HL-60 (cell line): ENCODE measurements around the gene C6orf120.

ENCODE experiments used
- DNase-seq, 2 experiments: peaks; one replicate each; pipeline ENCODE4 v3.0.0-alpha.2; 2010 to 2020; ENCODE audit warnings: low read depth in 1 of 2, low spot score in 1 of 2
- H3K27ac ChIP-seq: fragments of 250-450 bp; sonication (Bioruptor Pico); replicated peaks from 2 replicates; pipeline ENCODE4 v1.5.1; 2020; ENCODE audit warnings: mild to moderate bottlenecking, moderate library complexity
- H3K27me3 ChIP-seq: fragments of 250-450 bp; sonication (Bioruptor Pico); 2 replicates; pipeline ENCODE4 v1.5.1; 2021; ENCODE audit warnings: mild to moderate bottlenecking, moderate library complexity; ENCODE audit not compliant: insufficient read depth, poor library complexity, severe bottlenecking
- H3K4me3 ChIP-seq: replicated peaks from 2 replicates; pipeline ENCODE4 v1.5.1; 2011; ENCODE audit warnings: mild to moderate bottlenecking, control low read depth, low read length; ENCODE audit not compliant: insufficient read depth
- CTCF ChIP-seq: IDR thresholded peaks from one replicate; pipeline ENCODE4 v1.5.1; 2011; ENCODE audit warnings: low read length, control low read depth, inconsistent platforms; ENCODE audit not compliant: insufficient read depth
- GABPA ChIP-seq: IDR thresholded peaks from 2 replicates; pipeline ENCODE4 v1.6.1; 2012; ENCODE audit warnings: low read depth
- POLR2AphosphoS5 ChIP-seq: IDR thresholded peaks from 2 replicates; pipeline ENCODE4 v1.6.1; 2012; ENCODE audit warnings: low read depth
- SPI1 ChIP-seq: IDR thresholded peaks from 2 replicates; pipeline ENCODE4 v1.6.1; 2012; ENCODE audit warnings: low read depth, mild to moderate bottlenecking, borderline replicate concordance
- TF ChIP-seq, protein P1 (sequence below): IDR thresholded peaks from 2 replicates; pipeline ENCODE4 v1.6.1; 2012; ENCODE audit warnings: low read depth; ENCODE audit not compliant: insufficient replicate concordance

Gene C6orf120

DNA sequence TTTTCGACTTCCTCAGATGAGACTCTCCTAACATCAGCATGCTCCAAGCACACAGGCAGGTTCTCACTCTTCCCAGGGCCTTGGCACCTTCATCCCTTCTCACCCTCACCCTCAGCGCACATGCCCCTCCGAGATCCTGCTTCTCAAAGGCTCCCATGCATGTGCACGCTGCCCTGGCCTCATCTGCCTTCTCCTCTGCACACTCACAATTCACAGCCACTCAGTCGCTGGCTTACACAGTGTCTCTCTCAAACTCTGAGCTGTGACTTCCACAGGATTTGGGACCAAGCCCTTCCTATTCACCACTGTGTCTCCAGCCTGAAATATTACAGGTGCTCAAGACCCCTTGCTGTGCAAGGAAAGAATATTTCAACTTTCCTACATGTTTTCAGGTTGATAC, 30.4 kb upstream of the C6orf120 start:
- no peak for TF ChIP-seq CTCF
- TF ChIP-seq SPI1: no peak
- no peak for TF ChIP-seq GABPA
- TF ChIP-seq, protein P1, sequence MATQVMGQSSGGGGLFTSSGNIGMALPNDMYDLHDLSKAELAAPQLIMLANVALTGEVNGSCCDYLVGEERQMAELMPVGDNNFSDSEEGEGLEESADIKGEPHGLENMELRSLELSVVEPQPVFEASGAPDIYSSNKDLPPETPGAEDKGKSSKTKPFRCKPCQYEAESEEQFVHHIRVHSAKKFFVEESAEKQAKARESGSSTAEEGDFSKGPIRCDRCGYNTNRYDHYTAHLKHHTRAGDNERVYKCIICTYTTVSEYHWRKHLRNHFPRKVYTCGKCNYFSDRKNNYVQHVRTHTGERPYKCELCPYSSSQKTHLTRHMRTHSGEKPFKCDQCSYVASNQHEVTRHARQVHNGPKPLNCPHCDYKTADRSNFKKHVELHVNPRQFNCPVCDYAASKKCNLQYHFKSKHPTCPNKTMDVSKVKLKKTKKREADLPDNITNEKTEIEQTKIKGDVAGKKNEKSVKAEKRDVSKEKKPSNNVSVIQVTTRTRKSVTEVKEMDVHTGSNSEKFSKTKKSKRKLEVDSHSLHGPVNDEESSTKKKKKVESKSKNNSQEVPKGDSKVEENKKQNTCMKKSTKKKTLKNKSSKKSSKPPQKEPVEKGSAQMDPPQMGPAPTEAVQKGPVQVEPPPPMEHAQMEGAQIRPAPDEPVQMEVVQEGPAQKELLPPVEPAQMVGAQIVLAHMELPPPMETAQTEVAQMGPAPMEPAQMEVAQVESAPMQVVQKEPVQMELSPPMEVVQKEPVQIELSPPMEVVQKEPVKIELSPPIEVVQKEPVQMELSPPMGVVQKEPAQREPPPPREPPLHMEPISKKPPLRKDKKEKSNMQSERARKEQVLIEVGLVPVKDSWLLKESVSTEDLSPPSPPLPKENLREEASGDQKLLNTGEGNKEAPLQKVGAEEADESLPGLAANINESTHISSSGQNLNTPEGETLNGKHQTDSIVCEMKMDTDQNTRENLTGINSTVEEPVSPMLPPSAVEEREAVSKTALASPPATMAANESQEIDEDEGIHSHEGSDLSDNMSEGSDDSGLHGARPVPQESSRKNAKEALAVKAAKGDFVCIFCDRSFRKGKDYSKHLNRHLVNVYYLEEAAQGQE: no peak
- TF ChIP-seq POLR2AphosphoS5: no peak
- no peak overlapping the region for H3K27ac ChIP-seq
- DNase-seq: no peak
- H3K27me3 ChIP-seq: no peaks in the 10 kb centered on the region
- no peak overlapping the region for H3K4me3 ChIP-seq

GRCh38 chr6:169675011-169675410, 26.9 kb upstream of the C6orf120 start:
- no peak for DNase-seq
- H3K27me3 ChIP-seq: no peaks in the 10 kb centered on the region
- no peak overlapping the region for H3K27ac ChIP-seq
- no peak overlapping the region for H3K4me3 ChIP-seq
- TF ChIP-seq GABPA (no peak), SPI1 (no peak), CTCF (no peak), POLR2AphosphoS5 (no peak)
- TF ChIP-seq, protein P1: no peak

GRCh38 chr6:169677096-169677495, 24.8 kb upstream of the C6orf120 start:
- TF ChIP-seq CTCF (no peak), POLR2AphosphoS5 (no peak), SPI1 (no peak), GABPA (no peak)
- TF ChIP-seq, protein P1: no peak
- H3K4me3 ChIP-seq: no peak overlapping the region
- H3K27me3 ChIP-seq: no peaks in the 10 kb centered on the region
- DNase-seq: no peak
- H3K27ac ChIP-seq: no peak overlapping the region
